NCI-H226 (cell line): ENCODE data around the gene FCHO1.

Experiments
- DNase-seq: peaks from one replicate; pipeline ENCODE4 v3.0.0-alpha.2; 2015

FCHO1 gene

GRCh38 chr19:17737690-17738153, 13.6 kb upstream of the FCHO1 start:
- DNase-seq = no peak

GRCh38 chr19:17739121-17739875, 12.0 kb upstream of the FCHO1 start:
- DNase-seq = no peak

GRCh38 chr19:17741456-17741855, 9.8 kb upstream of the FCHO1 start:
- no peak for DNase-seq

GRCh38 chr19:17743874-17744580, 7.2 kb upstream of the FCHO1 start:
- DNase-seq = peak; percentile 24

- peak; percentile 92 for DNase-seq
These were observed 3.8 kb upstream of the FCHO1 start for GRCh38 chr19:17747205-17748098.

- no peak for DNase-seq
These were observed 2.2 kb upstream of the FCHO1 start for GRCh38 chr19:17748884-17749638.

GRCh38 chr19:17749912-17750317, 1.4 kb upstream of the FCHO1 start:
- DNase-seq = no peak

- DNase-seq = no peak
These were observed 616 bp downstream of the FCHO1 start for GRCh38 chr19:17751912-17752273.

- DNase-seq = no peak
These were observed 1.8 kb downstream of the FCHO1 start for GRCh38 chr19:17752865-17753639.

- DNase-seq = no peak
These were observed 2.7 kb downstream of the FCHO1 start for GRCh38 chr19:17753976-17754375.

GRCh38 chr19:17754634-17755442, 3.6 kb downstream of the FCHO1 start:
- DNase-seq = no peak

- DNase-seq = peak; percentile 33
These were observed 4.2 kb downstream of the FCHO1 start for GRCh38 chr19:17755443-17755890.

- peak; percentile 58 for DNase-seq
These were observed 4.8 kb downstream of the FCHO1 start for GRCh38 chr19:17755977-17756670.

- peak; percentile 78 for DNase-seq
These were observed 5.8 kb downstream of the FCHO1 start for GRCh38 chr19:17757125-17757524.

- no peak for DNase-seq
These were observed 7.2 kb downstream of the FCHO1 start for GRCh38 chr19:17758515-17758914.

GRCh38 chr19:17761148-17761547, 9.9 kb downstream of the FCHO1 start:
- no peak for DNase-seq

GRCh38 chr19:17762505-17763229, 11.4 kb downstream of the FCHO1 start:
- peak; percentile 37 for DNase-seq

GRCh38 chr19:17764348-17764747, 13.1 kb downstream of the FCHO1 start:
- no peak for DNase-seq

- DNase-seq = peak; percentile 24
These were observed 13.9 kb downstream of the FCHO1 start for GRCh38 chr19:17765069-17765618.
